HEK293 (cell line): ENCODE measurements around the gene SLC17A9.

Experiments
- CTCF ChIP-seq: fragments of 450-650 bp; formaldehyde crosslinking; IDR thresholded peaks from 2 replicates; pipeline ENCODE4 v1.5.1; 2016; ENCODE audit warnings: missing biosample characterization, missing genetic modification characterization
- GLI4 ChIP-seq: fragments of 450-650 bp; formaldehyde crosslinking; IDR thresholded peaks from 2 replicates; pipeline ENCODE4 v1.5.1; 2016; ENCODE audit warnings: missing biosample characterization, missing genetic modification characterization
- HOXA7 ChIP-seq: sonication (generic); formaldehyde crosslinking; IDR thresholded peaks from 2 replicates; pipeline ENCODE4 v1.8.1; 2022; ENCODE audit warnings: missing genetic modification reagents, borderline replicate concordance
- INSM2 ChIP-seq: fragments of 450-650 bp; formaldehyde crosslinking; IDR thresholded peaks from 2 replicates; pipeline ENCODE4 v1.5.1; 2016; ENCODE audit warnings: missing biosample characterization, missing genetic modification characterization
- KLF16 ChIP-seq: fragments of 450-650 bp; formaldehyde crosslinking; IDR thresholded peaks from 2 replicates; pipeline ENCODE4 v1.5.1; 2017; ENCODE audit warnings: missing biosample characterization, missing genetic modification characterization
- KLF7 ChIP-seq: fragments of 450-650 bp; formaldehyde crosslinking; IDR thresholded peaks from 2 replicates; pipeline ENCODE4 v1.5.1; 2016; ENCODE audit warnings: missing biosample characterization, missing genetic modification characterization, borderline replicate concordance
- RBAK ChIP-seq: fragments of 450-650 bp; formaldehyde crosslinking; IDR thresholded peaks from 2 replicates; pipeline ENCODE4 v1.5.1; 2016; ENCODE audit warnings: missing biosample characterization, missing genetic modification characterization
- SALL2 ChIP-seq: fragments of 450-650 bp; formaldehyde crosslinking; IDR thresholded peaks from 2 replicates; pipeline ENCODE4 v1.5.0; 2017; ENCODE audit warnings: missing biosample characterization, mild to moderate bottlenecking, missing genetic modification characterization, borderline replicate concordance
- SP7 ChIP-seq: fragments of 450-650 bp; formaldehyde crosslinking; IDR thresholded peaks from 2 replicates; pipeline ENCODE4 v1.5.1; 2016; ENCODE audit warnings: missing biosample characterization, missing genetic modification characterization
- WT1 ChIP-seq: fragments of 450-650 bp; formaldehyde crosslinking; IDR thresholded peaks from 2 replicates; pipeline ENCODE4 v1.5.1; 2016; ENCODE audit warnings: missing biosample characterization, missing genetic modification characterization
- ZBTB11 ChIP-seq: fragments of 450-650 bp; formaldehyde crosslinking; conservative IDR thresholded peaks from 2 replicates; pipeline ENCODE4 v1.5.1; 2016; ENCODE audit warnings: low read depth, missing biosample characterization, missing genetic modification characterization
- ZBTB48 ChIP-seq: fragments of 450-650 bp; formaldehyde crosslinking; IDR thresholded peaks from 2 replicates; pipeline ENCODE4 v1.5.1; 2016; ENCODE audit warnings: missing biosample characterization, missing genetic modification characterization
- ZFHX2 ChIP-seq: fragments of 450-650 bp; formaldehyde crosslinking; conservative IDR thresholded peaks from 2 replicates; pipeline ENCODE4 v1.5.1; 2016; ENCODE audit warnings: missing biosample characterization, missing genetic modification characterization
- ZFP37 ChIP-seq: fragments of 450-650 bp; formaldehyde crosslinking; IDR thresholded peaks from 2 replicates; pipeline ENCODE4 v1.5.1; 2016; ENCODE audit warnings: missing biosample characterization, missing genetic modification characterization
- ZNF138 ChIP-seq: fragments of 450-650 bp; formaldehyde crosslinking; IDR thresholded peaks from 2 replicates; pipeline ENCODE4 v1.5.1; 2016; ENCODE audit warnings: missing biosample characterization, missing genetic modification characterization, borderline replicate concordance
- ZNF155 ChIP-seq: fragments of 450-650 bp; formaldehyde crosslinking; IDR thresholded peaks from 2 replicates; pipeline ENCODE4 v1.5.1; 2016; ENCODE audit warnings: missing biosample characterization, missing genetic modification characterization
- ZNF184 ChIP-seq: fragments of 450-650 bp; IDR thresholded peaks from 2 replicates; pipeline ENCODE4 v1.5.1; 2018; ENCODE audit warnings: missing biosample characterization, mild to moderate bottlenecking, missing genetic modification characterization
- ZNF366 ChIP-seq: fragments of 450-650 bp; formaldehyde crosslinking; conservative IDR thresholded peaks from 2 replicates; pipeline ENCODE4 v1.5.1; 2016; ENCODE audit warnings: missing biosample characterization, missing genetic modification characterization
- ZNF37A ChIP-seq: fragments of 450-650 bp; IDR thresholded peaks from 2 replicates; pipeline ENCODE4 v1.5.1; 2018; ENCODE audit warnings: missing biosample characterization, missing genetic modification characterization
- ZNF426 ChIP-seq: fragments of 450-650 bp; formaldehyde crosslinking; IDR thresholded peaks from 2 replicates; pipeline ENCODE4 v1.5.1; 2017; ENCODE audit warnings: missing biosample characterization, missing genetic modification characterization, mild to moderate bottlenecking, inconsistent platforms, moderate library complexity
- ZNF510 ChIP-seq: fragments of 450-650 bp; formaldehyde crosslinking; IDR thresholded peaks from 2 replicates; pipeline ENCODE4 v1.5.1; 2018; ENCODE audit warnings: mild to moderate bottlenecking, missing genetic modification characterization, missing biosample characterization; ENCODE audit not compliant: insufficient replicate concordance
- ZNF548 ChIP-seq: fragments of 450-650 bp; formaldehyde crosslinking; IDR thresholded peaks from 2 replicates; pipeline ENCODE4 v1.5.1; 2016; ENCODE audit warnings: missing biosample characterization, missing genetic modification characterization
- ZNF549 ChIP-seq: fragments of 450-650 bp; IDR thresholded peaks from 2 replicates; pipeline ENCODE4 v1.5.1; 2018; ENCODE audit warnings: missing biosample characterization, missing genetic modification characterization, mild to moderate bottlenecking, inconsistent platforms, moderate library complexity
- ZNF610 ChIP-seq: fragments of 450-650 bp; formaldehyde crosslinking; IDR thresholded peaks from 2 replicates; pipeline ENCODE4 v1.5.1; 2016; ENCODE audit warnings: missing biosample characterization, missing genetic modification characterization, borderline replicate concordance
- ZNF664 ChIP-seq: fragments of 450-650 bp; formaldehyde crosslinking; IDR thresholded peaks from 2 replicates; pipeline ENCODE4 v1.5.1; 2016; ENCODE audit warnings: missing biosample characterization, missing genetic modification characterization
- ZNF76 ChIP-seq: fragments of 450-650 bp; formaldehyde crosslinking; IDR thresholded peaks from 2 replicates; pipeline ENCODE4; 2016; ENCODE audit warnings: low read depth, missing biosample characterization, missing genetic modification characterization, borderline replicate concordance
- ZNF777 ChIP-seq: fragments of 450-650 bp; formaldehyde crosslinking; IDR thresholded peaks from 2 replicates; pipeline ENCODE4 v1.5.1; 2017; ENCODE audit warnings: missing biosample characterization, missing genetic modification characterization, borderline replicate concordance
- ZNF830 ChIP-seq: fragments of 450-650 bp; IDR thresholded peaks from 2 replicates; pipeline ENCODE4 v1.5.0; 2018; ENCODE audit warnings: missing biosample characterization, missing genetic modification characterization, low read depth, mild to moderate bottlenecking, moderate library complexity
- TF ChIP-seq, protein P1 (sequence below): fragments of 450-650 bp; formaldehyde crosslinking; IDR thresholded peaks from 2 replicates; pipeline ENCODE4 v1.5.1; 2016; ENCODE audit warnings: missing biosample characterization, missing genetic modification characterization

SLC17A9 gene

DNA sequence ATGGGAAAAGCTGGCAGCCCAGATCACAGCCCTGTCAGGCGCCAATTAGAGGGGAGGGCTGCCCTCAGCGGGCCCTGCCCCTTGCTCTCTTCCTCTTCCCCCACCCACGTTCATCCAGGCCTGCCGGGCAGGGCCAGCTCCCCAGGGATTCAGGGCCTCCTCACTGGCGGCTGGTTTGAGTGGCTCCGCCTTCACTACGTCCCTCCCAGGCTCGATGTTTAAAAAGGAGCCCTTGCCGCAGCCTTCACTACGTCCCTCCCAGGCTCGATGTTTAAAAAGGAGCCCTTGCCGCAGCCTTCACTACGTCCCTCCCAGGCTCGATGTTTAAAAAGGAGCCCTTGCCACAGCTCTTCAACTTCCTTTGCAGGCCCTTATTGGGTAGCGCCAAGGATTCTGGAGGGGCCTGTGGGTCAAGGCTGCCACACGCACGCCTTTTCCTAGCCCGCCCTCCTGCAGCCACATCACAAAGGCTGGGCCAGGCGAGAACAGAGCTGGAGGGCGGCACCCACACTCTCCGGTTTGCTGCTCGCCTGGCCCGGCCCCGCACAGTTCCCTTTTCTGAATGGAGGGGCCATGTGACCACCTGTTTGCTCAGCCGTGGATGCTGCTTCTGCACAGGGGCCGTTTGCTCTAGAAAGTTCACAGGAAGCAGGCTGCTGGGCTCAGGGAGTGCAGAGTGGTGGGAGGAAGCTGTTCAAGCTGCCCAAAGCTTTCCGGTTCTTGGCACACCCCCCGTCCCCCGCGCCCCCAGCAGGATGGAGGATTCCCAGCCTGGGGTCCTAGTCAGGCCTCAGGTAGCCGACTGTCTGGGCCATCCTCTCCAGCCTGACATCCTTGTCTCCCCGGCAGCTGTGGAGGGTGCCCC lies 1.6 kb downstream of the SLC17A9 start (continued):
- no peak for TF ChIP-seq ZBTB11 (tag by site-specific recombination)
- no peak for TF ChIP-seq KLF16 (tag by site-specific recombination)
- no peak for TF ChIP-seq RBAK (tag by site-specific recombination)
- TF ChIP-seq SP7 (tag by site-specific recombination): peak; percentile 57
- TF ChIP-seq ZNF76 (tag by site-specific recombination): no peak
- TF ChIP-seq ZNF37A (tag by site-specific recombination): no peak
- no peak for TF ChIP-seq ZNF777 (tag by site-specific recombination)
- TF ChIP-seq ZNF184: no peak
- TF ChIP-seq ZNF610: no peak
- TF ChIP-seq ZNF155 (tag by site-specific recombination): no peak
- TF ChIP-seq GLI4 (tag by site-specific recombination): no peak
- peak; percentile 61 for TF ChIP-seq ZFHX2 (tag by site-specific recombination)
- no peak for TF ChIP-seq CTCF (tag by site-specific recombination)
- no peak for TF ChIP-seq ZNF366 (tag by site-specific recombination)
- no peak for TF ChIP-seq ZNF138 (tag by site-specific recombination)
- no peak for TF ChIP-seq KLF7
- TF ChIP-seq, protein P1, sequence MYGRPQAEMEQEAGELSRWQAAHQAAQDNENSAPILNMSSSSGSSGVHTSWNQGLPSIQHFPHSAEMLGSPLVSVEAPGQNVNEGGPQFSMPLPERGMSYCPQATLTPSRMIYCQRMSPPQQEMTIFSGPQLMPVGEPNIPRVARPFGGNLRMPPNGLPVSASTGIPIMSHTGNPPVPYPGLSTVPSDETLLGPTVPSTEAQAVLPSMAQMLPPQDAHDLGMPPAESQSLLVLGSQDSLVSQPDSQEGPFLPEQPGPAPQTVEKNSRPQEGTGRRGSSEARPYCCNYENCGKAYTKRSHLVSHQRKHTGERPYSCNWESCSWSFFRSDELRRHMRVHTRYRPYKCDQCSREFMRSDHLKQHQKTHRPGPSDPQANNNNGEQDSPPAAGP (tag by site-specific recombination): peak; percentile 58; the same call in 1 of the 2 replicates
- TF ChIP-seq ZNF830 (tag by site-specific recombination): no peak
- TF ChIP-seq ZBTB48 (tag by site-specific recombination): peak; percentile 90
- TF ChIP-seq ZNF548 (tag by site-specific recombination): no peak
- TF ChIP-seq ZNF664 (tag by site-specific recombination): no peak
- TF ChIP-seq ZNF510 (tag by site-specific recombination): no peak
- TF ChIP-seq ZNF549 (tag by site-specific recombination): no peak
- no peak for TF ChIP-seq ZFP37 (tag by site-specific recombination)
- no peak for TF ChIP-seq INSM2 (tag by site-specific recombination)
- TF ChIP-seq WT1 (tag by site-specific recombination): no peak; the same call in 1 of the 2 replicates
- no peak for TF ChIP-seq SALL2 (tag by site-specific recombination)
- TF ChIP-seq ZNF426 (tag by site-specific recombination): no peak
- TF ChIP-seq HOXA7 (CRISPR knock-in tag): no peak
